C4-2B (cell line): ENCODE results near the gene TMEM200B.

Experiments
- ZFX ChIP-seq: fragments of 450-650 bp; IDR thresholded peaks from 2 replicates; pipeline ENCODE4 v1.6.1; 2017
- TF ChIP-seq, protein P1 (sequence below): fragments of 450-650 bp; conservative IDR thresholded peaks from 2 replicates; pipeline ENCODE4 v1.5.1; 2017; ENCODE audit warnings: mild to moderate bottlenecking

DNA sequence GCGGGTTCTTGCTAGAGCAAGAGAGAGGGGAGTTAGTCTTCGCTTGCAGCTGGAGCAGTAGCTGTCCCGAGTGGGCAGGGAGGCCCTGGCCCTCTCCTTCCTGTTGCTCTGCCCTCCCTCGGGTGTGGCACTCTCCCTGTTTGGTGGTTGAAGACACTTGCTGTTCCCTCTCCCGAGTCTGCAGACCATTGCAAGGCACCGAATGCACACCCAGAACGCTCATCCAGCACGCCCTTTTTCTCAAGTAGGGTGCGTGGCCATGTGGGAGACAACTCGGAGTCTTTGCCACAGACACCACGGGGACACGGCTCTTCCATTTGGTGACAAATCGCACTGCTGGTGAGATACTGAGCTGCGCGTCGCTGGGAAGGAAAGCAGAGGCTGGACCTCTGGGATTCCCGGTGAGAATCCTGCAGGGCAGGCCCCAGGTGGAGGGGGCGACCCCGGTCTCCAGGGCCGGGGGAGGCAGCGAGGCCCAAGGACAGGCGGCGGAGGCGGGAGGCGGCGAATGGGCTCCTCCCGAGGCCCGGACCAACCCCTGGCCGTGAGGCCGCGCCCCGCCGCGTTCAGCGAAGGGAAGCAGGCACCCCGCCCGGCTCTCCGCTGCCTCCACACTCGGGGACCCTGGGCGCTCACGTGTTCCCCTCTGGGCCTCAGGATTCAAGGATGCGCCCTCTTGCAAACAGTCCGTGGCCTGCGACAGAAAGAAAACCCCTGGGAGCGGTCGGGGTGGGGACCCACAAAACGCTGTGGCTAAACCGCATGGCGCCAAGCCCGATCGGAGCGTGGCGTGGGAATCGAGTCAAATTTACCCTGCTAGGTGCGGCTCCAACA lies 10.4 kb upstream of the TMEM200B start:
- TF ChIP-seq, protein P1, sequence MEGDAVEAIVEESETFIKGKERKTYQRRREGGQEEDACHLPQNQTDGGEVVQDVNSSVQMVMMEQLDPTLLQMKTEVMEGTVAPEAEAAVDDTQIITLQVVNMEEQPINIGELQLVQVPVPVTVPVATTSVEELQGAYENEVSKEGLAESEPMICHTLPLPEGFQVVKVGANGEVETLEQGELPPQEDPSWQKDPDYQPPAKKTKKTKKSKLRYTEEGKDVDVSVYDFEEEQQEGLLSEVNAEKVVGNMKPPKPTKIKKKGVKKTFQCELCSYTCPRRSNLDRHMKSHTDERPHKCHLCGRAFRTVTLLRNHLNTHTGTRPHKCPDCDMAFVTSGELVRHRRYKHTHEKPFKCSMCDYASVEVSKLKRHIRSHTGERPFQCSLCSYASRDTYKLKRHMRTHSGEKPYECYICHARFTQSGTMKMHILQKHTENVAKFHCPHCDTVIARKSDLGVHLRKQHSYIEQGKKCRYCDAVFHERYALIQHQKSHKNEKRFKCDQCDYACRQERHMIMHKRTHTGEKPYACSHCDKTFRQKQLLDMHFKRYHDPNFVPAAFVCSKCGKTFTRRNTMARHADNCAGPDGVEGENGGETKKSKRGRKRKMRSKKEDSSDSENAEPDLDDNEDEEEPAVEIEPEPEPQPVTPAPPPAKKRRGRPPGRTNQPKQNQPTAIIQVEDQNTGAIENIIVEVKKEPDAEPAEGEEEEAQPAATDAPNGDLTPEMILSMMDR, result no peak
- TF ChIP-seq ZFX, result no peak
